Body of pancreas (tissue), 4 donors: ENCODE data around the gene CAPRIN1.

ENCODE experiments used
- CTCF ChIP-seq, 7 experiments: fragments of 450-650 bp in 4 of 7; fragments of 200-600 bp in 3 of 7; sonication (generic) in 3 of 7; IDR thresholded peaks; one replicate each; pipeline ENCODE4 v1.5.1; 2016 to 2019; ENCODE audit warnings: antibody characterized with exemption in 7 of 7
- POLR2A ChIP-seq, 3 donors: fragments of 450-650 bp; IDR thresholded peaks; one replicate each; pipeline ENCODE4 v1.6.1; 2016; ENCODE audit warnings: antibody characterized with exemption in 3 of 3, mild to moderate bottlenecking in 2 of 3

- no peak for TF ChIP-seq CTCF (IDR thresholded peaks at IDR 0.05)
- no peak for TF ChIP-seq POLR2A (IDR thresholded peaks at IDR 0.05)
Observed at GRCh38 chr11:34147581-34147980, 96.0 kb downstream of the CAPRIN1 start.
